G401 (cell line): ENCODE measurements around the gene AKAP13. TPM values are rescaled to one million over a fixed set of nuclear protein-coding genes. Genes with fewer than 3 reads are reported as not detected.
"Not testable (repeated sequence)": the region's sequence is repeated elsewhere in the genome, so short reads cannot be mapped to it uniquely, and the experiment has no call there.

ENCODE experiments used
- DNase-seq: peaks from one replicate; pipeline ENCODE4 v3.0.0-alpha.2; 2015; ENCODE audit warnings: low spot score
- in situ Hi-C: cut with HindIII; loops from 2 replicates; pipeline ENCODE4 v1.10.0; 2016; ENCODE audit warnings: low sequenced_read_pairs, mixed read lengths
- total RNA-seq: library from RNA; depleted of rRNA; stranded (reverse); fragments of >200 nt; shearing (Covaris generic); gene quantifications from 2 replicates; pipeline ENCODE4 v1.2.3, GENCODE V29; 2014

AKAP13 gene
- total RNA-seq, 1 experiment from 2014 or later, result 39.2 TPM

DNA sequence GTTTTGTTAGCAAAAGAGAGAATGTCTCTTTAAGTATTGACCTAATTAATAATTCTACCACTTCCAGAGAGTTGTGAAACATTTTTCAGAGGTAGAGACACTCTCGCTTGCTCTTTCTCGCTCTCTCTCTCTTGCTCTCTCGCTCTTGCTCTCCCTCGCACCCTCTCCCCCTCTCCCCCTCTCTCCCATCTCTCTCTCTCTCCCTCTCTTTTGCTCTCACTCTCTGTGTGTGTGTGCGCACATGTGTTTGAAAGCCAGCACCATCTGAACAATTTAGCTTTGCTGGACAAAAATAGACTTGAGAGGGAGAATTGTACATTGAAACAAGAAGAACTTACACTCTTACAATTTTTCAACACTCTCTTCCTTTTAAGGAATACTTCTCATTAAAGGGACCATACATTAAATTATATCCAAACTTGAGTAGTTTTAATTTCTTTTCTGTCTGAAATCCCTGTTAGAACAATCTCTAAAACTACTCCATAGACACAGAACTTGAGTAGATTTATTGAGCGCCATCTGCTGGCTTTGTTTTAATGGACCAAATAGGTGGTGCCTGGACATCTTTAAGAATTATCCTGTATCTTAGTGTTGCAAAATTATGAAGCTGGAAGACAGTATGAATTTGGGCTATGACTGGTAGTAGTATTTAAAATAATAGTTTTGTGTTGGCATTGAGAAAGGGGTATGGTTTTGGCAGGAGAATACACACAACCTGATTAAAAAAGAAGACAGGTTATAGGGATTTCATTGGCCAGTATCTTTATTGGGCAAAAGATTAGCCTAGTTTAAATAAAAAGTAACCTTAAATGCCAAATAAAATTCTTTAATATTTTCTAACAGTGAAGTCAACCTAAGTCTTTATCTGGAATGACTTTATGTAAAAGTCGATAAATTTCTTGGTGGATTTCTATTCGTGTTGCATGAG lies 124.6 kb downstream of the AKAP13 start:
- peak; percentile 52 for DNase-seq
- in situ Hi-C loops, result no loop called here

DNA sequence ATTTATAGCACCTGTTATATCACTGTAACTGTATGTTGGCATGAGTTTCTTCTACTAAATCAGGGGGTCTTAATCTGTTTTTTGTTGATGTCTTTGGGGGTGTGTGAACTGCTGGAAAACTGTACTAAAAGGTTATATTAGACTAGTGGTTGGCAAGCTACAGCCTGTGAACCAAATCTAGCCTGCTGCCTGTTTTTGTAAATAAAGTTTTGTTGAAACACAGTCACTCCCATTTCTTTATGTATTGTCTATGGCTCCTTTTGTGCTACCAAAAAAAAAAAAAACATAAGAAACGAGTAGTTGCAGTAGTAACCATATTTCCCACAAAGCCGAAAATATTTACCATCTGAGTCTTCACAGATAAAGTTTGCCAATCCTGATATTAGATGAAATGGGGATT lies 126.7 kb downstream of the AKAP13 start:
- in situ Hi-C loops, result no loop called here
- no peak for DNase-seq

DNA sequence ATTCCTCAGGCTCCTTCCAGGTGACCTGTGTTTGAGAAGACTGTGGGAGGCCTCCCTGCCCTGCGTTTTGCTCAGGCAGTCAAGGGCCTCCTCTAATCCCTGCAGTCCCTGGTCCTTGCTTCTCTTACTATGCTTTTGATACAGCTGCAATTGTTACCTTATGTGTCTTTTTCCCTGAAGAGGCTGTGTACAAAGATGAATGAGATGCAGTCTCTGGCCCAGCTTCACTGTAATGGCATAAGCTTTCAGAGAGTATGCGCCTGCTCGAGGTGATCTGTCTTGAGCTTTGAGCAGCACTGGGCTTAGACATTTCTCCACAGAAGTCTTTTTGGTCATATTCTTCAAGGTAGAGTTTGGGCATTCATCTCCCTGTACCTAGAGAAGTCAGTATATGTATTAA lies 129.6 kb downstream of the AKAP13 start:
- in situ Hi-C loops, result no loop called here
- DNase-seq, result no peak

DNA sequence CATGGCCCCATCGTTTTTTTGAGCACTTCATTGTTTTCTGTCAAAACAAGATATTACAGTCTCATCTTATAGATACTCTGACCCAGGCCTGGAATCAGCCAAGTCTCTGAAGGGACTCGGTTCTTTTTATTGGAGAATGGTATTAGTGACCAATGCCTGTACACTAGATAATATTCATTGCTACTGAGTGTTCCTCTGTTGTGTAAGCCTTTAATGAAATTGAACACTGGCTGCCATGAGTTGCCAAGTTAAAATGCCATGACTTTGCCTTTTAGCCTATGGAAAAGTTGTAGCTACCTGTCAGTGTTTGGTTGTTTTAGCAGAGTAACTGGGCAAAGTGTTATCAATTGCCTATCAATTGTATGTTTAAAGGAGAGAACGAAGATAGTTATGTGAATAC lies 134.0 kb downstream of the AKAP13 start:
- in situ Hi-C loops, result no loop called here

DNA sequence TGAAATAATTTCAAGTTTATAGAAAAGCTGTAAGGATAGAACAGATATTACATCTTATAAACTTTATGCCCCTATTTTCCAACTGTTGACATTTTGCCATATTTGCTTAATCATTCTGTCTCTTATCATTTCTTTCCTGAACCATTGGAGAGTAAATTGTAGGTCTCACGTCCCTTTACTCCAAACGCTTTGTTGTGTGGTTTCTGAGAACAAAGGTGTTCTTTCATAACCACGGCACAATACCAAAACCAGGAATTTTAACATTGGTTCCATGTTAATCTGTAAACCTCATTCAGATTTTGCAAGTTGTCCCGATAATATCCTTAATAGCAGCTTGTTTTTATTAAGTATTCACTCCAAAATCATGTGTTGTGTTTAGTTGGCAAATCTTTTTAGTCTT lies 134.8 kb downstream of the AKAP13 start:
- DNase-seq, result no peak

More for the DNA sequence above, 134.0 kb downstream of the AKAP13 start:
- no peak for DNase-seq

DNA sequence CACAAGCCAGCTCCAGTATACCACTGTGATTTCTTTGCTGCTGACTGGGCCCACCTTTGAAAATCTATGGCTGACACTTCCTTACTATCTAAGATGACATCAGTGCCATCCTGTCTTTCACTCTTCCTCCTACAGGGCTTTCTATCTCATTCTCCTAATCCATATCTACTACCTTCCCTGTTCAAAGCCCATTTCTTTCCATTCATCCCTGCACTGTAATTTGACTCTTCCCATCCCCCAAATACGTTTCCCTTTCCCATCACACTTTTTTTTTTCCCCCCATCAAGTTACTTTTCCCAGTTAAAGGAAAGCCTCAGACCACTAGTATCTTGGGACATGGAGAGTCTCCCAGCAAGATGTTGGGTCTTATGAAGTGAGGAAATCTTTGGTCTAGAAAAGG lies 136.7 kb downstream of the AKAP13 start:
- no peak for DNase-seq
- in situ Hi-C loops, result no loop called here

More for the DNA sequence above, 134.8 kb downstream of the AKAP13 start:
- in situ Hi-C loops, result no loop called here

DNA sequence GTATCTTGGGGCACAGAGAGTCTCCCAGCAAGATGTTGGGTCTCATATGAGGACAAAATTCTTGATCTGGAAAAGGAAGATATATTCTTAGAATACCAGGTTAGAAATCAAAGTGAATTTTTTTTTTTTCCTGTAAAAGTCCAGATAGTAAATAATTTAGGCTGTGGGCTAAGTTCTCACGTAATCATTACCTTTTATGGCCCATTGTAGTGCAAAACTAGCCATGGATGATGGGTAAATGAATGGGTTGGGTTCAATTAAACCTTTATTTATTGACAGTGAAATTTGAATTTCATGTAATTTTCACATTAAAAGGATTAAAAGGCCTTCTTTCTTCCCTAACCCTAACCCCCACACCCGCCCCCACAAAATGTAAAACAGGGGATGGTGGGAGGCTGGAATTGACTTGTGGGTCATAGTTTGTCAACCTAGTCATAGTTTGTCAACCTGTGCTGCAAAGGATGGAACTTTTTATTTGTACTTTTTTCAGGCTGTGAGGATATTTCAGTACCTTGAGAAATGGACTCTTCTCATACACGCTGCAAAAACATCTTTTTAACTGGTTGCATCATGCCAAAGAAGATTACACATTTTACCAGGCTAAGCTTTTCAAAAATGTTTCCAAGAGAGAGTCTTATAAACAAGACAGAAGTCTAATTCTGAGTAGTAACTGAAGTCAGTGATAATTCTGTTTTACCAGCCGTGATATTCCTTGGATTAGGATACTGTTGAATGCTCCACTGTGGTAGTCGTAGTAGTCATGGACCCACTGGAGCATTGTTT lies 138.8 kb downstream of the AKAP13 start:
- DNase-seq, result no peak
- in situ Hi-C loops, result no loop called here

DNA sequence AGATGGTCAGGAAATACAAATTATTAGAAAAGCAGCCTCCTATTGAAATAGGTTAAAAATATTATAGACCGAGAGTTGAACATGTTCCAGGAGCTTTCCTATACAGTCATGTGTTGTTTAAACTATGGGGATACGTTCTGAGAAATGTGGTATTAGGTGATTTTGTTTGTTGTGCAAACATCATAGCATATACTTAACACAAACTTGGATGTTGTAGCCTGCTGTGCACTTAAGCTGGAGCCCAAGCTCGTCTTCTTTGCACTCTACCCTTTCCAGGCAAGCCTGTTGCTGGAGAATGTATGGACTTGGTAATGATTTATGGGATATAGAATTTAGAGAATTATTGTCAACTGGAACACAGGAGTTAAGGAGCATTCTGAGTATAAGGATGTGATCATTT lies 140.2 kb downstream of the AKAP13 start:
- no peak for DNase-seq
- in situ Hi-C loops, result no loop called here

DNA sequence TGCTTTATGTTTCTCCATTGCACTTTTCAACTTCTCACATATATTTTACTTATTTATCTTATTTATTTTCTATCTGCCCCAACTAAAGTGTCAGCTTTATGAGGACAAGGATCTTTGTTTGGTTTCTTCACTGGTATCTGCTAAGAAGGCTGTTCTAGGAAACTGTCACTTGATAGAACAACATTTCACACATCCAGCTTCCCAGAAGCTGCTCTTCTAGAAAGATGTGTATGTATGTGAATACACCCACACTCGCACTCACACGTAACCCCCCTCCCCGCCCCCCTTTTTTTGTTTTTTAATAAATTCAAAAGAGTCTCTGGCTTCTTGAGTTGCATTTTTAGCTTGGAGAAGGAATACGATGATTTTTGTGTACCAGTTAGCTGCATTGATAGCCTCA lies 143.1 kb downstream of the AKAP13 start:
- DNase-seq, result no peak

DNA sequence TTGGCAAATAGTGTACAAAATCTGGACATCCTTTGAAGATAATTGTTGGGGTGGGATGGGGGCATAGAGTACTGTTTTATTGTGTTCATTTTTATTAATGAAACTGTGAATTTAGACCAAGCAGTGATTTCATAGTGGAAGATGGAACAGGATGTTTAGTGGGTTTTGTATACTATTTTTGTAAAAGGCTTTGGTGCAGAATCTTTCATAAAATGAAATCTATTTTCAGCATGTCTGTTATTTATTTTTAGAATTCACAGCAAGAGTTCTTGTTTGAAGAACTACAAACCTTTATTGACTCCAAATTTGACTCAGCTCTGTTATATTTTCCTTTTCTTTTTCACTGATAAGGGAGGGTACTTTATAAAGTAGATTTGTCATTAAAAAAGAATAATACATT lies 145.4 kb downstream of the AKAP13 start:
- in situ Hi-C loops, result no loop called here
- DNase-seq, result no peak

More for the DNA sequence above, 143.1 kb downstream of the AKAP13 start:
- in situ Hi-C loops, result no loop called here

DNA sequence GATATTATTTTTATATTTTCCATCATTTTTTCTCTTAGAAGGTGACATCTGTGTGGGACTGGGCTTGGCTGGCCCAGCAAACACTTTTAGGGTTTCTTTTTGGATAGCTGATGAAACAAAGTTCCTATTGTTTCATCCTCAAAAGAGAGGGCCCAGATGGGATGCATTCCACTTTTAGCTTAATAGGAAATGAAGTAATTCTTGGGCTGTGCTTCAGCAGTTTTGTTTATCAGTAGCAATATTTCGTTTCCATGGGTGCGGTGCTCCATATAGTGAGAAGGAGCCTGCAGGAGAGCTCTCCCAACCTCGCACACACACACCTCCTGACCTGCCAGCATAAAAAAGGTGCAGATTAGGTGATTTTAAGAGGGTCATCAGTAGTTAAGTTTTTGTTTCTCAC lies 147.5 kb downstream of the AKAP13 start:
- in situ Hi-C loops, result no loop called here
- no peak for DNase-seq

DNA sequence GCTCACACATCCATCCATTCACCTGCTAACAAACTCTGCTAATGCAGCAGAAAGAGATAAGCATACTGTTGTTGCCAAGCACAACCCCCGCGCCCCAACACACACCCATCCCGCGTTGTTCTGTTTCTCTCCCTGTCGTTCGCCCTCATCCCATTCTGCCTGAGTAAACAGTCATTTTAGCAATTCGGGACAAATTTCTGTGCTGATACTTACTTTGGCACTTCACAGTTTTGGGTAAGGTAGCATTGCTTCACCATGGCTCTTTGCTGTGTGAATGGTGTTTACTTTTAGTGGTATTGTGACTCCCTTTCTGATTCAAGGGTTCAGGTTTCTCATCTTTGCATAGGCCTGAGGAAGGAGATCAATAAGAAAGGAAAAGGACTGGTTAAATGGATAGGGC lies 149.7 kb downstream of the AKAP13 start:
- in situ Hi-C loops, result no loop called here
- no peak for DNase-seq

DNA sequence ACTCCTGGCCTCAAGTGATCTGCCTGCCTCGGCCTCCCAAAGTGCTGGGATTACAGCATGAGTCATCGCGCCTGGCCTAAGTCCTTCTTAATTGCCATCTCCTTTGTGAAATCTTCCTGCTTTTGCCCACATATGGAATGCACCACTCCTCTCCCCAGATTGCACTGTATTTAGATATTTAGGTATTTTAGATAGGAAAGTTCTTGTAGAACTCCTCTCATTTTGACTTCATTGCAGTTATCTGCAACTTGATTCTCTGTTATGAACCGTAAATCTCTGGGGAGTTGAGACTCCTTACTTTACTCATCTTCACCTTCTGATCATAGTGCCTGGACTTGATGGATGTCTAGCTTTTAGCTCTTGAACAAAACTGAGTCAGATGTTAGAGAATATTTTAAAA lies 150.7 kb downstream of the AKAP13 start:
- DNase-seq, result no peak
- in situ Hi-C loops, result no loop called here

DNA sequence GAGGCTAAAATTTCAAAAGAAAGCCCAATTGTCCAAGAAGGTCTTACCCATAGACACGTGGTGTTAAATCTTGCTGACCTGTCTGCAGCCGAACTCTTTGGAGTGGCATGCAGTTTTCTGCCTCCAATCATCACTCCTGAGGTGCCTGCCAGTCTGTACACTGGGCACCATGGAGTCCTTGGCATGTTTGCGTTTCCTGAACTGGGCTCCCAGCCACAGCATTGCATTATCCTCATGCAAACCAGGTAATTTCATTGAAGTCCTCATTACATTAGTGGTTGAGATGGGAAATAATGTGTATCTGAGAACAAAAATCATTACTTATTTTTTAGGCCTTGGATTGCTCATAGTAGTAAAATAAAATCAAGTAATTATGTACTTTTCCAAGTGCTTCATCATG lies 152.3 kb downstream of the AKAP13 start:
- DNase-seq, result no peak
- in situ Hi-C loops, result no loop called here

DNA sequence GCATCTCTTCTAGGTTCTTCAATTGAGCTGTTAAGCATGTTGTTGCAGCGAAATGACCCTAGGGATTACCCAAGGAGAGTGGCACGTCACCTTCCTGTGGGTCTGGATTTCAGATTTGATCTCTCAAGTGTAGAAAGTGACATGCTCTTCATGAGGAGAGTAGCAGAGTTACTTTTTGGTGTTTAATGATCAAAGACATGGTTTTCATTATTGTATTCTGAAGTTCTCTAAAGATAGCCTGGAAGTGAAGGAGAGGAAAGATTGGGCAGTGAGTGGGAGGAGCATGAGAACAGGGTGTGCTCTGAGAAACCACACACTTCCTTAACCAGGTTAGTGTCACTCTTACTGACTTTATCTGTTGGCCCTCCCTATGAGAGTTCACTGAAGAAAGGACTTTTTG lies 153.6 kb downstream of the AKAP13 start:
- in situ Hi-C loops, result no loop called here
- DNase-seq, result no peak

DNA sequence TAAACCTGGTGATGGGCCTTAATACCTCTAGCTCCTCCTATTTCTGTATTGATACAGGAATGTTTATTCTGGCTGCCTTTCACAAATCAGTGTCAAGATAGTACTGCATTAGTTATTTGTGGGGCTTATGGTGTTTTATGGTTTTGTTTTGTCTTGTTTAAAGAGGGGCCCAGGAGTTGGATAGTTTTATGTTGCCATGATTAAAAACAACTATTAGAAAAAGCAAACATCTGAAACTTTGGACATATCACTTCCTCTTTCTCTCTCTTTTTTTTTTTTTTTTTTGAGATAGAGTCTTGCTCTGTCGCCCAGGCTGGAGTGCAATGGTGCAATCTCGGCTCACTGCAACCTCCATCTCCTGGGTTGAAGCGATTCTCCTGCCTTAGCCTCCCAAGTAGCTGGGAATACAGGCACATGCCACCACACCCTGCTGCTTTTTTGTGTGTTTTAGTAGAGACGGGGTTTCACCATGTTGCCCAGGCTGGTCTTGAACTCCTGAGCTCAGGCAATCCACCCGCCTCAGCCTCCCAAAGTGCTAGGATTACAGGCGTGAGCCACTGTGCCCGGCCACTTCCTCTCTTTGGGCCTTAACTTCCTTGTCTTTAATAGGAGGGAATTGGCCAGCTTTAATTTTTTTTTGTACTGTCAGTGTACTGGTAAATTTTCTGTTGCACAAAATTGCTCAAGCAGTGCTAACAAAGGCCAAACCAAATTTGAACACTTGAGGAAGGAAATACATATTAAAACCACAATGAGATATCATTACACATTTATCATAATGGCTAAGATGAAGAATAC lies 155.3 kb downstream of the AKAP13 start:
- DNase-seq, in situ Hi-C loops: not testable (repeated sequence)

DNA sequence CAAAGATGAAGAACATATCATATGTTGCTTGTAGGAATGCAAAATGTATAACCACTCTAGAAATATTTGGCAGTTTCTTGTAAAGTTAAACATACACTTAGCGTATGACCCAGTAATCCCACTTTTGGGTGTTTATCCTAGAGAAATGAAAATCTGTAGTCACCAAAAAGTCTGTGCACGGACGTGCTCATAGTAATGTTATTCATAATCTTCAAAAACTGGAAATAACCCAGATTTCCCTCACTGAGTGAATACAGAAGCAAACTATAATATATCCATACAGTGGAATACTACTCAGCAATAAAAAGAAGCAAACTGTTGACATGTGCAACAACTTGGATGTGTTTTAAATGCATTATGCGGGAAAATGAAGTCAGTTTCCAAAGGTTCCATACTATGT lies 155.9 kb downstream of the AKAP13 start:
- no peak for DNase-seq
- in situ Hi-C loops, result no loop called here

DNA sequence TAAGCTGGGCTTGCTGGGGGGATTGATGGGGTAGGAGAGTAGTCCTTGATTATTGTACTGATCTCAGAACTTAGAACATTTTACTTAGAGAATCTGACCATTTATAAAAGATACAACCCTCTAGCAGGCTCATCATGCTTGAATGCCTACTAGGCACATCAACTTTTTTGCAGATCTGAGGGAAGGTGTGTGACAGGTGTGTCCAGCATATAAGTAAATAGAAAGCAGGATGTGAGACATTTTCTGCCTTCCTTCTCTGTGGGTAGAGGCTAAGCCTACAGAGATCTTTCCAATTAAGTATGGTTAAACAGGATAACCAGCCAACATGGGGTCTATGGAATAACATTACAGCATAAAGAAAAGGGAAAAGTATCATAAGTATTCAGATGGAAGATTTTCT lies 159.1 kb downstream of the AKAP13 start:
- DNase-seq, result no peak
- in situ Hi-C loops, result no loop called here

DNA sequence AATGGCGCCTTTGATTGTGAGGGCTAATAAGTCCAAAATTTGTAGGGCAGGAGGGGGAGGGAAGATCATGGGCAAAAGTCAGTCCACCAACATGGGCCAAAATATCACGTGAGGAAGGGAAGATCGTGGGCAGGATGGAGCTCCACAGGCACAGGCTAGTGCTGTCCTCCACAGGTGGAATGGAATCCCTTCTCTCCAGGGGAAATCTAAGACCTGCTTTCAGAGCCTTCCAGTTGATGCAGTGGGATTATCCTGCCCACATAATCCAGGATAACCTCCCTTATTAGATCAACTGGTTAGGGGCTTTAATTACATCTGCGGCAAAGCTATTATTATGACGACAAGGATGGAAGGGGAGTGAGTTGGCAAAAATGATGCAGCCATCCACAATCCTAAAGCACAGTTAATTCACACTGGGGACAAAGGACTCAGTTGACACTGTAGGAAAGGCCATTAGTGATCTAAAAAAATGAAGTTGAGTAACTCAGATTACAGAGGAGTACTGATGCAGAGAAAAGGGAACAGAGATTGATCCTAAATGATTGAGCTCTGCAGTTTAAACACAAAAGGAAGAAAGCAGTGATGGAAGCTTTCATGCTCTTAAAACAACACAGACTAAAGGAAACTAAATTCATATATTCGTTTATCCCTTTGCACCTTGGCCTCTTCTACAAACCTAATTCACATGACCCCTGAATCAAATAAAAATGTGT lies 159.8 kb downstream of the AKAP13 start:
- no peak for DNase-seq
- in situ Hi-C loops, result no loop called here
